ENCODE measurements around the gene ABHD6.
A peak's percentile ranks its signal among the peaks of the same experiment; 100 is the strongest.

ABHD6 gene

GRCh38 chr3:58214484-58215316 lies 22.9 kb upstream of the ABHD6 start:
- TF ChIP-seq HDGF (IDR thresholded peaks at IDR 0.05; ENCODE audit: borderline replicate concordance) (no peak), PKNOX1 (IDR thresholded peaks at IDR 0.05) (no peak), L3MBTL2 (conservative IDR thresholded peaks at IDR 0.05) (no peak), LEF1 (IDR thresholded peaks at IDR 0.05; ENCODE audit: borderline replicate concordance) (no peak), SP1 (IDR thresholded peaks at IDR 0.05) (no peak), CTBP1 (IDR thresholded peaks at IDR 0.05; ENCODE audit: borderline replicate concordance) (no peak), FOXA1 (IDR thresholded peaks at IDR 0.05) (no peak), FOXK2 (IDR thresholded peaks at IDR 0.05) (no peak), ARNT (IDR thresholded peaks at IDR 0.05) (no peak), FOXM1 (IDR thresholded peaks at IDR 0.05; ENCODE audit: borderline replicate concordance) (no peak), SUZ12 (IDR thresholded peaks at IDR 0.05) (no peak), TARDBP (IDR thresholded peaks at IDR 0.05) (no peak), ELF4 (IDR thresholded peaks at IDR 0.05) (no peak), ZNF384 (IDR thresholded peaks at IDR 0.05) (no peak), BHLHE40 (IDR thresholded peaks at IDR 0.05; ENCODE audit: borderline replicate concordance) (no peak), NFRKB (IDR thresholded peaks at IDR 0.05) (no peak)
- CTCF ChIA-PET = interaction anchor here (0.7 kb wide), 1 partner anchor 252 kb away, joined by 3 read pairs; no protein-coding TSS in a partner anchor
- POLR2A ChIA-PET = no interaction called here
- DNase-seq (ENCODE audit: extremely low spot score) = no peak

- ChIA-PET POLR2A (no interaction called here), CTCF (interaction anchor here (0.7 kb wide), 2 partner anchors 36 to 253 kb away, joined by 3 read pairs; no protein-coding TSS in a partner anchor)
- no peak for DNase-seq (ENCODE audit: extremely low spot score)
- TF ChIP-seq PKNOX1 (IDR thresholded peaks at IDR 0.05) (peak; percentile 74), ELF4 (IDR thresholded peaks at IDR 0.05) (no peak), SUZ12 (IDR thresholded peaks at IDR 0.05) (no peak), FOXM1 (IDR thresholded peaks at IDR 0.05; ENCODE audit: borderline replicate concordance) (no peak), L3MBTL2 (conservative IDR thresholded peaks at IDR 0.05) (no peak), BHLHE40 (IDR thresholded peaks at IDR 0.05; ENCODE audit: borderline replicate concordance) (no peak), HDGF (IDR thresholded peaks at IDR 0.05; ENCODE audit: borderline replicate concordance) (no peak), FOXA1 (IDR thresholded peaks at IDR 0.05) (no peak), FOXK2 (IDR thresholded peaks at IDR 0.05) (no peak)
Observed at GRCh38 chr3:58215317-58216025, 22.1 kb upstream of the ABHD6 start.

GRCh38 chr3:58216496-58217195 lies 20.9 kb upstream of the ABHD6 start:
- DNase-seq (ENCODE audit: extremely low spot score) = no peak
- POLR2A ChIA-PET = no interaction called here

GRCh38 chr3:58217209-58217811 lies 20.3 kb upstream of the ABHD6 start:
- DNase-seq (ENCODE audit: extremely low spot score) = peak; percentile 76
- ChIA-PET CTCF (interaction anchor here (0.6 to 1.7 kb wide), 9 partner anchors 9 to 296 kb away, joined by 3 to 13 read pairs (median 4); no protein-coding TSS in a partner anchor), POLR2A (no interaction called here)
- TF ChIP-seq SUZ12 (IDR thresholded peaks at IDR 0.05) (no peak), ELF4 (IDR thresholded peaks at IDR 0.05) (no peak)

More at GRCh38 chr3:58216496-58217195, 20.9 kb upstream of the ABHD6 start:
- CTCF ChIA-PET = interaction anchor here (0.7 to 1.7 kb wide), 6 partner anchors 10 to 30 kb away, joined by 3 to 13 read pairs (median 4); no protein-coding TSS in a partner anchor
- no peak for TF ChIP-seq TARDBP (IDR thresholded peaks at IDR 0.05)
- TF ChIP-seq FOXA1 (IDR thresholded peaks at IDR 0.05) = no peak
- TF ChIP-seq SUZ12 (IDR thresholded peaks at IDR 0.05) = no peak
- TF ChIP-seq HDGF (IDR thresholded peaks at IDR 0.05; ENCODE audit: borderline replicate concordance) = no peak
- TF ChIP-seq NFRKB (IDR thresholded peaks at IDR 0.05) = no peak
- TF ChIP-seq PKNOX1 (IDR thresholded peaks at IDR 0.05) = no peak
- no peak for TF ChIP-seq LEF1 (IDR thresholded peaks at IDR 0.05; ENCODE audit: borderline replicate concordance)
- TF ChIP-seq FOXK2 (IDR thresholded peaks at IDR 0.05) = no peak
- TF ChIP-seq L3MBTL2 (conservative IDR thresholded peaks at IDR 0.05) = no peak
- no peak for TF ChIP-seq BHLHE40 (IDR thresholded peaks at IDR 0.05; ENCODE audit: borderline replicate concordance)
- no peak for TF ChIP-seq ARNT (IDR thresholded peaks at IDR 0.05)

- CTCF ChIA-PET = interaction anchor here (0.9 kb wide), 1 partner anchor 31 kb away, joined by 3 read pairs; no protein-coding TSS in a partner anchor
- POLR2A ChIA-PET = no interaction called here
- DNase-seq (ENCODE audit: extremely low spot score) = no peak
- TF ChIP-seq ARNT (IDR thresholded peaks at IDR 0.05) (no peak), NFRKB (IDR thresholded peaks at IDR 0.05) (no peak), FOXM1 (IDR thresholded peaks at IDR 0.05; ENCODE audit: borderline replicate concordance) (no peak), LEF1 (IDR thresholded peaks at IDR 0.05; ENCODE audit: borderline replicate concordance) (no peak), SP1 (IDR thresholded peaks at IDR 0.05) (no peak), CTBP1 (IDR thresholded peaks at IDR 0.05; ENCODE audit: borderline replicate concordance) (no peak), HDGF (IDR thresholded peaks at IDR 0.05; ENCODE audit: borderline replicate concordance) (no peak), ZNF384 (IDR thresholded peaks at IDR 0.05) (no peak), SUZ12 (IDR thresholded peaks at IDR 0.05) (no peak), PKNOX1 (IDR thresholded peaks at IDR 0.05) (no peak), ELF4 (IDR thresholded peaks at IDR 0.05) (no peak), L3MBTL2 (conservative IDR thresholded peaks at IDR 0.05) (no peak)
Observed at GRCh38 chr3:58218904-58219303, 18.7 kb upstream of the ABHD6 start.
